HepG2 (cell line): ENCODE results near the gene TRPM5. TPM values are rescaled to one million over a fixed set of nuclear protein-coding genes. Genes with fewer than 3 reads are reported as not detected.
A peak's percentile ranks its signal among the peaks of the same experiment; 100 is the strongest.

Experiments used
- CBFB ChIP-seq: sonication (generic); formaldehyde crosslinking; IDR thresholded peaks from 2 replicates; pipeline ENCODE4 v1.4.0; 2020; ENCODE audit warnings: missing genetic modification reagents
- DPF2 ChIP-seq: sonication (generic); formaldehyde crosslinking; IDR thresholded peaks from 2 replicates; pipeline ENCODE4 v1.4.0; 2020; ENCODE audit warnings: mild to moderate bottlenecking, low read depth, missing genetic modification reagents, borderline replicate concordance
- JUND ChIP-seq: sonication (generic); formaldehyde crosslinking; IDR thresholded peaks from 2 replicates; pipeline ENCODE4 v1.8.0; 2022; ENCODE audit warnings: mild to moderate bottlenecking, missing genetic modification reagents
- KLF12 ChIP-seq: sonication (generic); formaldehyde crosslinking; IDR thresholded peaks from 2 replicates; pipeline ENCODE4 v1.4.0; 2020; ENCODE audit warnings: missing genetic modification reagents, borderline replicate concordance
- SRSF9 ChIP-seq: fragments of 200-400 bp; formaldehyde crosslinking; IDR thresholded peaks from 2 replicates; pipeline ENCODE4 v1.6.1; 2018; ENCODE audit warnings: borderline replicate concordance, mild to moderate bottlenecking, low read depth, low read length; ENCODE audit not compliant: insufficient read depth, poor library complexity, severe bottlenecking
- ZNF367 ChIP-seq: sonication (generic); formaldehyde crosslinking; IDR thresholded peaks from 2 replicates; pipeline ENCODE4 v1.4.0; 2020; ENCODE audit warnings: missing genetic modification reagents, borderline replicate concordance
- ZNF569 ChIP-seq: sonication (generic); formaldehyde crosslinking; IDR thresholded peaks from 2 replicates; pipeline ENCODE4 v1.5.0; 2020; ENCODE audit warnings: mild to moderate bottlenecking, missing genetic modification reagents, moderate library complexity, borderline replicate concordance
- ZNF782 ChIP-seq: sonication (generic); formaldehyde crosslinking; IDR thresholded peaks from 2 replicates; pipeline ENCODE4 v1.4.0; 2020; ENCODE audit warnings: missing genetic modification reagents, mild to moderate bottlenecking, borderline replicate concordance
- ZNF792 ChIP-seq: IDR thresholded peaks from 2 replicates; pipeline ENCODE4 v1.6.1; 2016
- polyA plus RNA-seq, 8 experiments: library from polyadenylated mRNA; depleted of rRNA in 3 of 8; stranded (reverse) in 7 of 8; unstranded in 1 of 8; fragments of >200 nt; fragmentation: Illumina TruSeq in 4 of 8; extraction: Trizol in 4 of 8; gene quantifications; 2 replicates each; pipeline versions ENCODE4 v1.2.1 to v1.2.3, GENCODE V29; 2011 to 2016; ENCODE audit warnings: low read depth in 4 of 8, missing spikeins in 1 of 8, mixed read lengths in 1 of 8; ENCODE audit not compliant: insufficient read depth in 1 of 8
- total RNA-seq, 5 experiments: library from RNA; depleted of rRNA; stranded (reverse); fragments of >200 nt; fragmentation: Illumina TruSeq; extraction: Trizol; gene quantifications; 2 replicates each; pipeline ENCODE4 v1.2.3, GENCODE V29; 2016; ENCODE audit warnings: low read depth in 1 of 5
- TF ChIP-seq, protein P1 (sequence below): sonication (generic); formaldehyde crosslinking; IDR thresholded peaks from 2 replicates; pipeline ENCODE4 v1.8.1; 2023; ENCODE audit warnings: missing genetic modification reagents, mild to moderate bottlenecking, borderline replicate concordance
- TF ChIP-seq, protein P2 (sequence below): sonication (generic); formaldehyde crosslinking; IDR thresholded peaks from 2 replicates; pipeline ENCODE4 v1.4.0; 2020; ENCODE audit warnings: mild to moderate bottlenecking, missing genetic modification reagents, borderline replicate concordance
- TF ChIP-seq, protein P3 (sequence below): sonication (generic); formaldehyde crosslinking; IDR thresholded peaks from 2 replicates; pipeline ENCODE4 v1.4.0; 2020; ENCODE audit warnings: missing genetic modification reagents
- TF ChIP-seq, protein P4 (sequence below), 2 experiments: sonication (generic) in 1 of 2; formaldehyde crosslinking in 1 of 2; IDR thresholded peaks; 2 replicates each; pipeline versions ENCODE4 v1.6.1 to v1.9.0; 2014 to 2022; ENCODE audit warnings: antibody characterized with exemption in 1 of 2, borderline replicate concordance in 1 of 2, inconsistent platforms in 1 of 2, low read depth in 1 of 2, missing genetic modification reagents in 1 of 2
- TF ChIP-seq, protein P5 (sequence below): sonication (generic); formaldehyde crosslinking; IDR thresholded peaks from 2 replicates; pipeline ENCODE4 v1.5.1; 2020; ENCODE audit warnings: missing genetic modification reagents, mild to moderate bottlenecking, borderline replicate concordance

TRPM5 gene
- total and polyA plus RNA-seq, 2 of the 13 experiments (the other 11 are each of a cell fraction or from before 2014, with no cell fraction given): 0.12 TPM; not detected in 1

DNA sequence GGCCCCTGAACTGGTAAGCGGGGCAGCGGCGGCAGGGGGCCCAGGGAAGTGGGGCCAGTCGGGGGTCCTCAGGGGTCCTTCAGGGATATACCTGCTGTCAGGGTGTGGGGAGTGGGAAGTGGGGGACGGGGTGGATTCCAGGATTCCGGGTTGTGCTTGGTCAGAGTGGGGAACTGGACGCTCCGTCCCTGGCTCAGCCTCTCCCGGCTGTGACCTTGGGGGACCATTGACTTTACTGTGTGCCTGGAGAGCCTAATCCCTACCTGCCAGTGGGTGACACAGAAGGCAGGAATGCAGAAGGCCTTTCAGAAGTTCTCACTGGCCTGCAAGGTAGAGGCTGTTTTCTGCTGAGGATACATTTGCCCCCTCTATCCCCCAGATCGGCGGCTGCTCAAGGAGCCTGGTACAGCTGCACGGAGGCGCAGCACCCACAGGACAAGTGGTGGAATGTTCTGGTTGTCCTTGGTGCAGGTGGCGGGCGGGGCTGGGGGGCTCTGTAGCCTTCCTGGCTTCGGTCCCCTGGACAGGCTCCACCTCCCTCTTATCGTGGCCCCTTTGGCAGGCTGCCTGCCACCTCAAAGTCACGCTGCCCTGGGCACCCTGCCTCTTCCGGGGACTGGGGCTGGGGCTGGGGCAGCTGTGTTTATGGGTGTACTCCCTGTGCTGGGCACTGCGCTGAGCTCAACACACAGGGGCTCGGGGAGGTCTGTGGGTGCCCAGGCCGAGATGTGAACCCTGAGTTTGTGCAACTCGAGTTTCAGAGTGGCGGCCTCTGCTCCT, 18.9 kb upstream of the TRPM5 start (continued):
- TF ChIP-seq, protein P1, sequence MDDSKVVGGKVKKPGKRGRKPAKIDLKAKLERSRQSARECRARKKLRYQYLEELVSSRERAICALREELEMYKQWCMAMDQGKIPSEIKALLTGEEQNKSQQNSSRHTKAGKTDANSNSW (CRISPR knock-in tag): no peak
- TF ChIP-seq, protein P2, sequence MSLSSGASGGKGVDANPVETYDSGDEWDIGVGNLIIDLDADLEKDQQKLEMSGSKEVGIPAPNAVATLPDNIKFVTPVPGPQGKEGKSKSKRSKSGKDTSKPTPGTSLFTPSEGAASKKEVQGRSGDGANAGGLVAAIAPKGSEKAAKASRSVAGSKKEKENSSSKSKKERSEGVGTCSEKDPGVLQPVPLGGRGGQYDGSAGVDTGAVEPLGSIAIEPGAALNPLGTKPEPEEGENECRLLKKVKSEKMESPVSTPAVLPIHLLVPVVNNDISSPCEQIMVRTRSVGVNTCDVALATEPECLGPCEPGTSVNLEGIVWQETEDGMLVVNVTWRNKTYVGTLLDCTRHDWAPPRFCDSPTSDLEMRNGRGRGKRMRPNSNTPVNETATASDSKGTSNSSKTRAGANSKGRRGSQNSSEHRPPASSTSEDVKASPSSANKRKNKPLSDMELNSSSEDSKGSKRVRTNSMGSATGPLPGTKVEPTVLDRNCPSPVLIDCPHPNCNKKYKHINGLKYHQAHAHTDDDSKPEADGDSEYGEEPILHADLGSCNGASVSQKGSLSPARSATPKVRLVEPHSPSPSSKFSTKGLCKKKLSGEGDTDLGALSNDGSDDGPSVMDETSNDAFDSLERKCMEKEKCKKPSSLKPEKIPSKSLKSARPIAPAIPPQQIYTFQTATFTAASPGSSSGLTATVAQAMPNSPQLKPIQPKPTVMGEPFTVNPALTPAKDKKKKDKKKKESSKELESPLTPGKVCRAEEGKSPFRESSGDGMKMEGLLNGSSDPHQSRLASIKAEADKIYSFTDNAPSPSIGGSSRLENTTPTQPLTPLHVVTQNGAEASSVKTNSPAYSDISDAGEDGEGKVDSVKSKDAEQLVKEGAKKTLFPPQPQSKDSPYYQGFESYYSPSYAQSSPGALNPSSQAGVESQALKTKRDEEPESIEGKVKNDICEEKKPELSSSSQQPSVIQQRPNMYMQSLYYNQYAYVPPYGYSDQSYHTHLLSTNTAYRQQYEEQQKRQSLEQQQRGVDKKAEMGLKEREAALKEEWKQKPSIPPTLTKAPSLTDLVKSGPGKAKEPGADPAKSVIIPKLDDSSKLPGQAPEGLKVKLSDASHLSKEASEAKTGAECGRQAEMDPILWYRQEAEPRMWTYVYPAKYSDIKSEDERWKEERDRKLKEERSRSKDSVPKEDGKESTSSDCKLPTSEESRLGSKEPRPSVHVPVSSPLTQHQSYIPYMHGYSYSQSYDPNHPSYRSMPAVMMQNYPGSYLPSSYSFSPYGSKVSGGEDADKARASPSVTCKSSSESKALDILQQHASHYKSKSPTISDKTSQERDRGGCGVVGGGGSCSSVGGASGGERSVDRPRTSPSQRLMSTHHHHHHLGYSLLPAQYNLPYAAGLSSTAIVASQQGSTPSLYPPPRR (CRISPR knock-in tag): no peak
- TF ChIP-seq, protein P3, sequence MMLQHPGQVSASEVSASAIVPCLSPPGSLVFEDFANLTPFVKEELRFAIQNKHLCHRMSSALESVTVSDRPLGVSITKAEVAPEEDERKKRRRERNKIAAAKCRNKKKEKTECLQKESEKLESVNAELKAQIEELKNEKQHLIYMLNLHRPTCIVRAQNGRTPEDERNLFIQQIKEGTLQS (CRISPR knock-in tag): peak; percentile 69; the same call in 1 of the 2 replicates
- TF ChIP-seq, protein P4, sequence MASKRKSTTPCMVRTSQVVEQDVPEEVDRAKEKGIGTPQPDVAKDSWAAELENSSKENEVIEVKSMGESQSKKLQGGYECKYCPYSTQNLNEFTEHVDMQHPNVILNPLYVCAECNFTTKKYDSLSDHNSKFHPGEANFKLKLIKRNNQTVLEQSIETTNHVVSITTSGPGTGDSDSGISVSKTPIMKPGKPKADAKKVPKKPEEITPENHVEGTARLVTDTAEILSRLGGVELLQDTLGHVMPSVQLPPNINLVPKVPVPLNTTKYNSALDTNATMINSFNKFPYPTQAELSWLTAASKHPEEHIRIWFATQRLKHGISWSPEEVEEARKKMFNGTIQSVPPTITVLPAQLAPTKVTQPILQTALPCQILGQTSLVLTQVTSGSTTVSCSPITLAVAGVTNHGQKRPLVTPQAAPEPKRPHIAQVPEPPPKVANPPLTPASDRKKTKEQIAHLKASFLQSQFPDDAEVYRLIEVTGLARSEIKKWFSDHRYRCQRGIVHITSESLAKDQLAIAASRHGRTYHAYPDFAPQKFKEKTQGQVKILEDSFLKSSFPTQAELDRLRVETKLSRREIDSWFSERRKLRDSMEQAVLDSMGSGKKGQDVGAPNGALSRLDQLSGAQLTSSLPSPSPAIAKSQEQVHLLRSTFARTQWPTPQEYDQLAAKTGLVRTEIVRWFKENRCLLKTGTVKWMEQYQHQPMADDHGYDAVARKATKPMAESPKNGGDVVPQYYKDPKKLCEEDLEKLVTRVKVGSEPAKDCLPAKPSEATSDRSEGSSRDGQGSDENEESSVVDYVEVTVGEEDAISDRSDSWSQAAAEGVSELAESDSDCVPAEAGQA (IDR thresholded peaks at IDR 0.05; ENCODE audit: low read depth): no peak
- TF ChIP-seq, protein P4 (CRISPR knock-in tag; IDR thresholded peaks at IDR 0.05; ENCODE audit: borderline replicate concordance): no peak
- no peak for TF ChIP-seq KLF12 (CRISPR knock-in tag)
- no peak for TF ChIP-seq ZNF782
- 0 out of 2 replicates have a peak, but pooled peaks have one; percentile 41 for TF ChIP-seq JUND
- TF ChIP-seq DPF2 (CRISPR knock-in tag): no peak
- 0 out of 2 replicates have a peak, but pooled peaks have one; percentile 23 for TF ChIP-seq ZNF792 (CRISPR knock-in tag)
- TF ChIP-seq ZNF569: no peak
- TF ChIP-seq, protein P5, sequence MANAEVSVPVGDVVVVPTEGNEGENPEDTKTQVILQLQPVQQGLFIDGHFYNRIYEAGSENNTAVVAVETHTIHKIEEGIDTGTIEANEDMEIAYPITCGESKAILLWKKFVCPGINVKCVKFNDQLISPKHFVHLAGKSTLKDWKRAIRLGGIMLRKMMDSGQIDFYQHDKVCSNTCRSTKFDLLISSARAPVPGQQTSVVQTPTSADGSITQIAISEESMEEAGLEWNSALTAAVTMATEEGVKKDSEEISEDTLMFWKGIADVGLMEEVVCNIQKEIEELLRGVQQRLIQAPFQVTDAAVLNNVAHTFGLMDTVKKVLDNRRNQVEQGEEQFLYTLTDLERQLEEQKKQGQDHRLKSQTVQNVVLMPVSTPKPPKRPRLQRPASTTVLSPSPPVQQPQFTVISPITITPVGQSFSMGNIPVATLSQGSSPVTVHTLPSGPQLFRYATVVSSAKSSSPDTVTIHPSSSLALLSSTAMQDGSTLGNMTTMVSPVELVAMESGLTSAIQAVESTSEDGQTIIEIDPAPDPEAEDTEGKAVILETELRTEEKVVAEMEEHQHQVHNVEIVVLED (CRISPR knock-in tag): no peak
- no peak for TF ChIP-seq ZNF367 (CRISPR knock-in tag)
- no peak for TF ChIP-seq SRSF9
- no peak for TF ChIP-seq CBFB (CRISPR knock-in tag)
